H1 (cell line): ENCODE data around the gene GSK3B.

Source experiments
- EZH2 ChIP-seq: fragments of 200-600 bp; sonication (generic); IDR thresholded peaks from 2 replicates; pipeline ENCODE4 v1.7.1; 2012; ENCODE audit warnings: low read depth, mild to moderate bottlenecking, moderate library complexity, low read length, inconsistent platforms; ENCODE audit not compliant: severe bottlenecking
- JUND ChIP-seq: IDR thresholded peaks from 2 replicates; pipeline ENCODE4 v1.6.1; 2011; ENCODE audit warnings: mild to moderate bottlenecking, improper control_type of control experiment, low read length
- TF ChIP-seq, protein P1 (sequence below), 3 experiments: IDR thresholded peaks; 1 replicate in 2 of 3; 2 replicates in 1 of 3; pipeline versions ENCODE4 v1.5.1 to v1.6.1; 2011; ENCODE audit warnings: low read length in 3 of 3, mild to moderate bottlenecking in 3 of 3, inconsistent platforms in 2 of 3, low read depth in 1 of 3, moderate library complexity in 1 of 3; ENCODE audit not compliant: insufficient read depth in 1 of 3; ENCODE audit errors: control extremely low read depth in 1 of 3

GRCh38 chr3:119872773-119873172, 221.5 kb downstream of the GSK3B start:
- TF ChIP-seq, protein P1, sequence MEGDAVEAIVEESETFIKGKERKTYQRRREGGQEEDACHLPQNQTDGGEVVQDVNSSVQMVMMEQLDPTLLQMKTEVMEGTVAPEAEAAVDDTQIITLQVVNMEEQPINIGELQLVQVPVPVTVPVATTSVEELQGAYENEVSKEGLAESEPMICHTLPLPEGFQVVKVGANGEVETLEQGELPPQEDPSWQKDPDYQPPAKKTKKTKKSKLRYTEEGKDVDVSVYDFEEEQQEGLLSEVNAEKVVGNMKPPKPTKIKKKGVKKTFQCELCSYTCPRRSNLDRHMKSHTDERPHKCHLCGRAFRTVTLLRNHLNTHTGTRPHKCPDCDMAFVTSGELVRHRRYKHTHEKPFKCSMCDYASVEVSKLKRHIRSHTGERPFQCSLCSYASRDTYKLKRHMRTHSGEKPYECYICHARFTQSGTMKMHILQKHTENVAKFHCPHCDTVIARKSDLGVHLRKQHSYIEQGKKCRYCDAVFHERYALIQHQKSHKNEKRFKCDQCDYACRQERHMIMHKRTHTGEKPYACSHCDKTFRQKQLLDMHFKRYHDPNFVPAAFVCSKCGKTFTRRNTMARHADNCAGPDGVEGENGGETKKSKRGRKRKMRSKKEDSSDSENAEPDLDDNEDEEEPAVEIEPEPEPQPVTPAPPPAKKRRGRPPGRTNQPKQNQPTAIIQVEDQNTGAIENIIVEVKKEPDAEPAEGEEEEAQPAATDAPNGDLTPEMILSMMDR (IDR thresholded peaks at IDR 0.05; ENCODE audit: control extremely low read depth in 1 of 3, insufficient read depth in 1 of 3, low read depth in 1 of 3, low read length in 3 of 3) = no peak
- TF ChIP-seq JUND = no peak
- TF ChIP-seq EZH2 = no peak
